ENCODE results near the gene MAPK1.

The MAPK1 gene

DNA sequence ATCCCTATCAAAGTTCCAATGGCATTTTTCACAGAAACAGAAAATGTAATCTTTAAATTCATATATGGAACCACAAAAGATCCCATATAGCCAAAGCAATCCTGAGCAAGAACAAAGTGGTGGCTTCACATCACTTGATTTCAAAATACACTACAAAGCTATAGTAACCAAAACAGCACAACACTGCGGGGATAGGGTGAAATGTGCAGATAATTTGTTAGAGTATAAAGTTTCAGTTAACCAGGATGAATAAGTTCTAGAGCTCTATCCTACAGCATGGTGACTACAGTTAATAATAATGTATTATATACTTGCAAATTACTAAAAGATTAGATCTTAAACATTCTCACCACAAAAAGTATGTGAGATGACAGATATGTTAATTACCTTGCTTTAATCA is 55.5 kb downstream of the MAPK1 start:
- TF ChIP-seq GATA3 (IDR thresholded peaks at IDR 0.05; ENCODE audit: low read depth, low read length), result no peak
- no peak for TF ChIP-seq GATA2 (IDR thresholded peaks at IDR 0.05; ENCODE audit: low read depth, low read length)

DNA sequence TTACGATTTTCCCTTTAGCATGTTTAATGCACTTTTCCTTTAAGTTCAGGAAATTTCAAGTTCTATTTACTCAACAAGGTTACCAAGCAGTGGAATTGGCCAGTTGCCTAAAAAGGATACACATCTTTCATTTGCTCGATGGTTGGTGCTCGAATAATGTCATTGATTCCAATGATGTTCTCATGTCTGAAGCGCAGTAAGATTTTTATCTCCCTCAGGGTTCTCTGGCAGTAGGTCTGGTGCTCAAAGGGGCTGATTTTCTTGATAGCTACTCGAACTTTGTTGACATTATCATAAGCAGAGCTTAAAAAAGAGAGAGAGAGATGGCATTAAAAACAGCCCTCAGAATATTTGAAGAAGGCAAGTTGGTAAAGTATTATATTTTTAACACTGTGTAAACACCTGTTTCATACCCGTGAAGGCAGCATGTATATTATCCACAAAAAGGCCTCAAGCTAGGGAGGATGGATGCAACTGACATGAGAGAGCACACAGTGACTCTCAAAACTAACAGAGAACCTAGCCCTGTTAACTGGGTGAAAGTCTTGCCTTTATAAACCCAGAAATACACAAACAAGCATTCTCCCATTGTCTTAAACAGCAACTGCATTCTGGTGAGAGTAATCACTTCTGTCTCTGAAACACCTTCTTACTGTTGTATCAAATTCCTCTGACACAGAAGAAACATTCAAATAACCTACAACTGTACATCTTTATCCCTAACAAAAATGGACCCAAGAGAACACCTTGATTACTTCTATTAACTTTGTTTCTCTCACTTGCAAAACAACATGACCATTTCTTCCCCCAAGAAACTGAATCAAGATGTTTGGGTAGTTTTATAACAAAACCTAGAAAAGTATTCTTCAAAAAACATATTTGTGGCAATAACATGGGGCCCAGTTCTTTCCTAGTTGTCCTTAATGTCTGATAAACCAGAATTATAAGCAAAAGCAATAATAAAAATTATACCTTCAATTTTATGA is 59.6 kb downstream of the MAPK1 start:
- peak; percentile 89 for TF ChIP-seq GATA2 (IDR thresholded peaks at IDR 0.05; ENCODE audit: low read depth, low read length)
- peak; percentile 88 for TF ChIP-seq GATA3 (IDR thresholded peaks at IDR 0.05; ENCODE audit: low read depth, low read length)

DNA sequence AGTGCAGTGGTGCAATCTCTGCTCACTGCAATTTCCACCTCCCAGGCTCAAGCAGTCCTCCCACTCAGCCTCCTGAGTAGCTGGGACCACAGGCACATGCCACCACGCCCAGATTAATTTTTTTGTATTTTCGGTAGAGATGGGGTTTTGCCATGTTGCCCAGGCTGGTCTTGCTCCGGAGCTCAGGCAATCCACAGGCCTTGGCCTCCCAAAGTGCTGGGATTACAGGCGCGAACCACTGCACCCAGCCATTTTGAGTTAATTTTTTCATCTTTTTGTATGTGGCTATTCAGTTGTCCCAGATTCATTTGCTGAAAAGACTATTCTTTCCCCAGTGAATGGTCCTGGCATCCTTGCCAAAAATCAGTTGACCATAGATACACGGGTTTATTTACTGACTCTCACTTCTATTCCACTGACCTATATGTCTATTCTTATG is 63.6 kb downstream of the MAPK1 start:
- TF ChIP-seq GATA3 (IDR thresholded peaks at IDR 0.05; ENCODE audit: low read depth, low read length) (no peak), GATA2 (IDR thresholded peaks at IDR 0.05; ENCODE audit: low read depth, low read length) (no peak)

DNA sequence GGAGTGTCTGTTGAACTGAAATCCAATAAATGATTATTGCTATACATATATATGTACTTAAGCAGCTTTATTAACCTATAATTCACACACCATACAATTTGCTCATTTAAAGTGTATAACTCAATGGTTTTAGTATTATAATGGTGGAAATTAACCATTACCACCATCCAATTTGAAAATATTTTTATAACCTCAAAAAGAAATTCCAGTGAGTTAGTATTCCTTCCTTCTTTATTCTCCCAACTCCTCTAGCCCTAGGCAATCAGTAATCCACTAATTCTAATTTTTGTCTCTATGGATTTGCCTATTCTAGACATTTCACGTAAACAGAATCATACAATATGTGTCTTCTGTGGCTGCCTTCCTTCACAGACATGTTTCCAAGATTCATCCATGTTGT is 64.8 kb downstream of the MAPK1 start:
- TF ChIP-seq GATA2 (IDR thresholded peaks at IDR 0.05; ENCODE audit: low read depth, low read length), result no peak
- TF ChIP-seq GATA3 (IDR thresholded peaks at IDR 0.05; ENCODE audit: low read depth, low read length), result no peak

DNA sequence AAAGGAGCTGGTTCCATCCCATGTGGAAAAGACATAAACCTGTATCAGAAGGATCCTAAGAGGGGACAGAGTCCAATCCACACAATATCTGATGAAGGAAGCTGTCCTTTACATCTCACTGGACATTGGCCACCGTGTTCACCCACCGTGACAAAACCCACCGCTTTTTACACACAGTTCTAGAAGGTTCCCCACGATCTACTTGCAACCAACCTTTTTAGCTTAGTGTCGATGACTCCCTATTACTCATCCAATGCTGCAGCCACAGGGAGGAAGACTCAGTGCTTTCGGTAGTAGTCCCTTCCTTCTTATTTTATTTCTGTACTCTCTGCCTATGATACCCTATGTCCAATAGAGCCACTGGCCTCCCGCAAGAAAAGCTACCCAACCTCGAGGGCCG is 65.4 kb downstream of the MAPK1 start:
- TF ChIP-seq GATA3 (IDR thresholded peaks at IDR 0.05; ENCODE audit: low read depth, low read length), result no peak
- TF ChIP-seq GATA2 (IDR thresholded peaks at IDR 0.05; ENCODE audit: low read depth, low read length), result no peak

DNA sequence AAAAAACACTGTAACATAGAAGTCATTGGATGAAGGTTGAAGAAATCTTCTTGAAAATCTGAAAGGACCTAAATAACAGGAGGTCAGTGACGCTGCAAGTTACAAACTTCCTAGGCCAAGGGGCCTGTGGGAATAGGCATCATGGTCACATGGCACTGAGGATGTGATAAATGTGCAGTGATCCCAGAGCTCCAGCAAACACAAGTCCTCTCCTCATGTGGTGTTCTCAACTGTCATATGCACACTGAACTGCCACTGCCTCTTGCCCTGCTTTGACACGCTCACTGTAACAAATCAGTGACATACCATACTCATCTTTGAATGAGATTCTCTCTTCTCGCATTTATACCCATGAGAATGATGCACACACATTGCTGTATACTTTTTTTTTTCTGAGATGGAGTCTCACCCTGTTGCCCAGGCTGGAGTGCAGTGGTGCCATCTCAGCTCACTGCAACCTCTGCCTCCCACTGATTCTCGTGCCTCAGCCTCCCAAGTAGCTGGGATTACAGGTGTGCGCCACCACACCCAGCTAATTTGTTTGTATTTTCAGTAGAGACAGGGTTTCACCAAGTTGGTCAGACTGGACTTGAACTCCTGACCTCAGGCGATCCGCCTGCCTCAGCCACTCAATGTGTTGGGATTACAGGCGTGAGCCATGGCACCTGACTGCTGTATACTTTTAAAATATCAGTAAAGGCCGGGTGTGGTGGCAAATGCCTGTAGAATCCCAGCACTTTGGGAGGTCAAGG is 66.7 kb downstream of the MAPK1 start:
- TF ChIP-seq GATA3 (IDR thresholded peaks at IDR 0.05; ENCODE audit: low read depth, low read length) (no peak), GATA2 (IDR thresholded peaks at IDR 0.05; ENCODE audit: low read depth, low read length) (no peak)

DNA sequence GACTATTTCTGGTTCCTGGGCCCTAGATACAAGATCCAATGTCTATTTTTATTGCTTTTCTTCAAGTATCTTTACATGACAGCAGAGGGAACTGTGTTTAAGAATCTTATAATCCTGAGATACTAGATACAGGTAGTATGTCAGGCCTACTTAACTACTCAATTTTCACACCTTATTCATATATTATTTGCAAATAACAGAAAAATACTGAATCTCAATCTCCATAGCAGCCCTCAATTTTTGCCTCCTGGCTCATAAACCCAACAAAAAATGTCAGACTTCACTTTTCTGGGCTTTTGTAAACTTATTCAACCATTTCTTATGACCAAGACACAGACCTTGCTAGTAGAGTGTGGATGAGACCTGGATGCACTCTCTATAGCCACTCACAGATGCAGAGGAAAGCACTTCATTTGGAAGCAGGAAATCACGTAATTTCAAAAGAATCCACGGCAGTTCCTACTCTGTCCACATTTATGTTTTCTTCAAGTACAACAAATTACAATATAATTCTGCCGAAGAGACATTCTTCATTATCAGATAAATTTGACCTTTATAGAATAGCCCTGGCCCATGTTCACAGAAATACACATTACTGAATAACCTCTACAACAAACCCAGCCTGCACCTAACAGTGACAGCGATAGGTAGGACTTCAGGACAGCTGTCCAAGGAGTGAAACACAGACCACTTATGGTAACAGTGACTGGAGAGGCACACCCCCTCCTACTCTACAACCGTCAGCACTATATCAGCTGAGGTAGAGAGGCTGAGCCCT is 69.8 kb downstream of the MAPK1 start:
- TF ChIP-seq GATA2 (IDR thresholded peaks at IDR 0.05; ENCODE audit: low read depth, low read length), result no peak
- TF ChIP-seq GATA3 (IDR thresholded peaks at IDR 0.05; ENCODE audit: low read depth, low read length), result no peak

DNA sequence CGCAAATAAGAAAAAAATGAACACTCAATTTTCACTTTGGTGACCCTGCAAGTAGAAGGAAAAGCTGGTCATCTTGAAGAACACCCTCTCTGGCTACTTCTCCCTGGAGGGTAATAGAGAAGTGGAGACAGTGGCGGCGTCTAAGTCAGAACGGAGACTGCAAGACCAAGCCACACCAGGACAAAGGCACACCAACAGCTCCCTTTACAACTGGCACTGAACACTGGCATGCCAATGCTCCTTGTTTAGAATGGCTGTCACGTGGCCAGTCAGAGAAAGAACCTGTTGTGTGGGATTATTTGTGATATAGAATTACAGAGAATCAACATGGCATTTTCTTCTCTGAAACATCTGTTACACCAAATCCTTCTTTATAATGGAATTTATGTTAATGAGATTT is 70.6 kb downstream of the MAPK1 start:
- no peak for TF ChIP-seq GATA3 (IDR thresholded peaks at IDR 0.05; ENCODE audit: low read depth, low read length)
- no peak for TF ChIP-seq GATA2 (IDR thresholded peaks at IDR 0.05; ENCODE audit: low read depth, low read length)

DNA sequence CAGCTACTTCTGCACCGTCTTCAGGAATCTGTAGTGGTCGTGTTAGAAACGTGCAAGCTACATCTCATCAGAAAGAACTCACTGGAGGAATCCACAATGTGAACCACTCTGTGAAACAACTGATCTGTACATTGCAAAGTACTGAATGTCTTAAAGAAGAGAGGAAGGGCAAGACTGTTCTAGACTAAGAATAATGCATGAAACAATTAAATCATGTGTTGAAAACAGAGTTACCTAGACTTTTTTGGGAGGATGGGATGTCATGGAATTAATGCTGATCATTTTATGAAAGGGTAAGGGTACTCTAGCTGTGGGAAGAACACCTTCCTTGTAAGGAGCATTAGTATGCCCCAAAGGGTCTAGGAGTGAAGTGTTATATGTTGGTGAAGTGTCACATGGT is 71.2 kb downstream of the MAPK1 start:
- no peak for TF ChIP-seq GATA3 (IDR thresholded peaks at IDR 0.05; ENCODE audit: low read depth, low read length)
- TF ChIP-seq GATA2 (IDR thresholded peaks at IDR 0.05; ENCODE audit: low read depth, low read length), result no peak

DNA sequence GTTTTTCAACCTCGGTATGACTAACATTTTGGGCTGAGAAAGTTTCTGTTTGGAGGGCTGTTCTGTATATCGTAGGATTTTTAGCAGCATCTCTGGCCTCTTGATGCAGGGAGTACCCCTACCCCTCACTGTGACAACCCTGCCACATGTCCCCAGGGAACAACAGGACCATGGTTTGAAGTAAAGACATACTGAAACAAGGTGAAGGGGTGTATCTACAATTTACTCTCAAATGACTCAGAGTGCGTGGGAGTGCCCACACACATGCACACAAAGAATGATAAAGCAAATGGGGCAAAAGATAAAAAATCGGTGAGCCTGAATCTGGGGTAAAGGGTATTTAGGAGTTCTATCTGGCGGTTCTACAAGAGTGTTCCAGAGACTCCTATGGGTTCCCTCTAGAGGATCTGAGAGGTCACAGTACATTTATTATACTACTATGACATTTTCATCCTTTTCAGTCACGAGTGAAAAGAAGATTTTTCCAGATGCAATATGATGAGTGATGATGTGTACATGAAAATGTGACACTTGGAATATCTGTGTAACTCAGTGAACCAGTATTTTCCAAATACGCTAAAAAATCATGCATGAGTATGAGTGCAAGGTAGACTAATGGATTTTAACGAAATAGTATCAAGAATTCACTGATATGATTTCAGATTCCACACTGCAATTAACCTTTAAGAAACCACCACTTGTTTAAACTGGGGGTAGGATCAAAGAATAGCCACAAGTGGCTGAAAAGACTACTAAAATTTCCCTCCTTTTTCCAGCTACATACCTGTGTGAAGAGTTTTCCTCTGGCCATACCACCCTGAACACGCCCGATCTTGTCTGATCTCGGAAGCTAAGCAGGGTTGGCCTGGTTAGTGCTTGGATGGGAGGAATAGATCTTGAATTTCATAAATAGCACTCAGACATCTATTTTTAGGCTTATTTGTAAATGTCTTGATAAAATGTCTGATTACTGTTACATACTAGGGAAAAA is 75.5 kb downstream of the MAPK1 start:
- no peak for TF ChIP-seq GATA2 (IDR thresholded peaks at IDR 0.05; ENCODE audit: low read depth, low read length)
- no peak for TF ChIP-seq GATA3 (IDR thresholded peaks at IDR 0.05; ENCODE audit: low read depth, low read length)

DNA sequence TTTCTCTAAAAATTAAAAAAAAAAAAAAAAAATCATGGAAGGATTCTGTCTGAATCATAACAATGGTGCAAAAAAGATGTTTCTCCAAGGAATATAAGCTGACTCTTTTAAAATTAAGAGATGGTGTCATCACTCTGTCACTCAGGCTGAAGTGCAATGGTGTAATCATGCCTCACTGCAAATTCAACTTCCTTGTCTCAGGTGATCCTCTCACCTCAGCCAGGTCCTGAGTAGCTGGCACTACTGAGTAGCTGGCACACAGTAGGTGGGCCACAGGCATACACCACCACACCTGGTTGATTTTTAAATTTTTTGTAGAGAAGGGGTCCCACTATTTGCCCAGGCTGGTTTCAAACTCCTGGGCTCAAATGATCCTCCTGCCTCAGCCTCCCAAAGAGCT is 77.1 kb downstream of the MAPK1 start:
- no peak for TF ChIP-seq GATA3 (IDR thresholded peaks at IDR 0.05; ENCODE audit: low read depth, low read length)
- no peak for TF ChIP-seq GATA2 (IDR thresholded peaks at IDR 0.05; ENCODE audit: low read depth, low read length)

DNA sequence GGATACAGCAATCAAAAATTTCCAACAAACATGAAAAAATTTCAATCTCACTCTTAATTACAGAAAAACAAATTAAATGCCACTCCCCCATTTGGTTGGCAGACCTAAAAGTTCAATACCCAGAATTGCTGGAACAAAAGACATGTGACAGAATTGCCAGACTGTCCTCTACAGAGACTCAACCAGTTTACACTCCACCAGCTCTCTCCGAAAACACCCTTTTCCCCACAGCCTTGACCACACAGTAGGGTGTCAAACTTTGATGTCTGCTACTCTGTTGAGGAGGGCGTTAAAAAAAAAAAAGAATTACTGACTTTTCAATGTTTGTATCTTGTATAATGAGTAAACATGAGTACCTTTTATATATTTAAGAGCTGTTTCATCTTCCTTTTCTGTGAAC is 87.2 kb downstream of the MAPK1 start:
- TF ChIP-seq GATA3 (IDR thresholded peaks at IDR 0.05; ENCODE audit: low read depth, low read length) (no peak), GATA2 (IDR thresholded peaks at IDR 0.05; ENCODE audit: low read depth, low read length) (no peak)

DNA sequence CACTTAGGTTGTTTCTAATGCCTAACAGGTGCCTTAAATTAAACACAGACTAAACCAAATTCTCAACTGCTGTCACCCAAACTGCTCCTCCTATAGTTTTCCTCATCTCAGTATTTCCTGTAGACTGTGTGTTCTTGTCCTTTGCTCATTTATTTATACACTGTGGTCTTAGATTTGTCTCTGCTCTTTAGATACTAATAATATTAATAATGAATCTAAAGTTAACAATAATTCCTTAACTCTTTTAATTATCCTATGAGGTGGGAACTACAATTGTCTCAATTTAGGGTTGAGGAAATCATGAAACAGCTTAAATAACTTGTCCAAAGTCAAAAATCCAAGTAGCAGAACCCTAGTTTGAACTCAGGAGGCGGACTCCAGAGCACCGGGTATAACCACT is 88.0 kb downstream of the MAPK1 start:
- no peak for TF ChIP-seq GATA2 (IDR thresholded peaks at IDR 0.05; ENCODE audit: low read depth, low read length)
- TF ChIP-seq GATA3 (IDR thresholded peaks at IDR 0.05; ENCODE audit: low read depth, low read length), result no peak

Measured in SH-SY5Y (cell line).